H1 (cell line): ENCODE data around the gene CNTN6. TPM values are rescaled to one million over a fixed set of nuclear protein-coding genes. Genes with fewer than 3 reads are reported as not detected.

Experiments used
- BCL11A ChIP-seq, 2 experiments: IDR thresholded peaks; one replicate each; pipeline ENCODE4 v1.6.1; 2011; ENCODE audit warnings: low read depth in 2 of 2, low read length in 2 of 2, mild to moderate bottlenecking in 2 of 2
- CBX8 ChIP-seq: fragments of 300-800, 300-1000 bp; sonication (generic); IDR thresholded peaks from 2 replicates; pipeline ENCODE4 v1.7.1; 2016; ENCODE audit warnings: low read depth, low read length, borderline replicate concordance
- CHD7 ChIP-seq: fragments of 300-600 bp; sonication (generic); IDR thresholded peaks from 2 replicates; pipeline ENCODE4 v1.7.1; 2012; ENCODE audit warnings: low read length, moderate library complexity, mild to moderate bottlenecking, inconsistent platforms; ENCODE audit not compliant: insufficient replicate concordance
- HDAC6 ChIP-seq: IDR thresholded peaks from one replicate; pipeline ENCODE4 v1.7.1; 2012; ENCODE audit warnings: low read depth, mild to moderate bottlenecking, inconsistent platforms, low read length, moderate library complexity
- NRF1 ChIP-seq: IDR thresholded peaks from 2 replicates; pipeline ENCODE4 v1.6.1; 2011; ENCODE audit warnings: mild to moderate bottlenecking, low read depth, low read length, improper control_type of control experiment
- POLR2AphosphoS5 ChIP-seq: IDR thresholded peaks from 2 replicates; pipeline ENCODE4 v1.6.1; 2011; ENCODE audit warnings: low read depth, low read length
- RFX5 ChIP-seq: IDR thresholded peaks from 2 replicates; pipeline ENCODE4 v1.6.1; 2011; ENCODE audit warnings: low read depth, low read length, improper control_type of control experiment, borderline replicate concordance
- TAF7 ChIP-seq: optimal IDR thresholded peaks from 2 replicates; pipeline ENCODE3; 2011; ENCODE audit warnings: low read depth, mild to moderate bottlenecking, inconsistent platforms, low read length, moderate library complexity, borderline replicate concordance
- polyA plus RNA-seq, 7 experiments: library from polyadenylated mRNA; depleted of rRNA in 3 of 7; stranded (reverse) in 5 of 7; unstranded in 2 of 7; fragments of >200 nt in 5 of 7; fragments of 200-250 nt in 2 of 7; gene quantifications; 1 replicate in 5 of 7; 2 replicates in 1 of 7; 4 replicates in 1 of 7; pipeline versions ENCODE4 v1.2.1 to v1.2.3, GENCODE V29; 2011 to 2013; ENCODE audit warnings: missing spikeins in 2 of 7, mixed read lengths in 2 of 7
- total RNA-seq: library from RNA; stranded (reverse); fragmentation: NEBNext Ultra II Directional; extraction: Animal tissue kit (Norgen Biotek cat#: 25700); gene quantifications from 2 replicates; pipeline ENCODE4 v1.2.1, GENCODE V29; 2021

The CNTN6 gene
- total and polyA plus RNA-seq, 2 of the 8 experiments (the other 6 are each of a cell fraction or from before 2014, with no cell fraction given) = not detected

GRCh38 chr3:1117843-1118473 is 25.1 kb downstream of the CNTN6 start (continued):
- TF ChIP-seq CHD7 = no peak
- no peak for TF ChIP-seq TAF7
- TF ChIP-seq NRF1 = no peak
- TF ChIP-seq HDAC6 = no peak
- no peak for TF ChIP-seq CBX8
- no peak for TF ChIP-seq BCL11A (IDR thresholded peaks at IDR 0.05; ENCODE audit: low read depth in 2 of 2, low read length in 2 of 2)
- TF ChIP-seq POLR2AphosphoS5 = no peak
- no peak for TF ChIP-seq RFX5
